Mesothelial cell of epicardium (in vitro differentiated cells): Measurements from ENCODE around the gene AIF1L. TPM values are rescaled to one million over a fixed set of nuclear protein-coding genes. Genes with fewer than 3 reads are reported as not detected.

Source experiments
- DNase-seq, 2 experiments: peaks; one replicate each; pipeline ENCODE4 v3.0.0; 2021; ENCODE audit warnings: low spot score in 2 of 2; ENCODE audit not compliant: unreplicated experiment in 2 of 2
- H3K27ac Mint-ChIP-seq: 2 replicates; pipeline ENCODE4 v1.8.0; 2021; ENCODE audit warnings: mixed read lengths
- H3K27me3 Mint-ChIP-seq: 2 replicates; pipeline ENCODE4 v1.8.0; 2021; ENCODE audit warnings: low read depth, mixed read lengths
- H3K36me3 Mint-ChIP-seq: 2 replicates; pipeline ENCODE4 v1.8.0; 2021; ENCODE audit warnings: mixed read lengths
- H3K4me1 Mint-ChIP-seq: 2 replicates; pipeline ENCODE4 v1.8.0; 2021; ENCODE audit warnings: mixed read lengths
- H3K4me3 Mint-ChIP-seq: 2 replicates; pipeline ENCODE4 v1.8.0; 2021; ENCODE audit warnings: mild to moderate bottlenecking, moderate library complexity, mixed read lengths
- H3K9me3 Mint-ChIP-seq: 2 replicates; pipeline ENCODE4 v1.8.0; 2021; ENCODE audit warnings: mixed read lengths
- CTCF ChIP-seq: fragments of 200-600 bp; sonication (generic); IDR thresholded peaks from one replicate; pipeline ENCODE4 v1.5.0; 2021; ENCODE audit warnings: antibody characterized with exemption; ENCODE audit not compliant: unreplicated experiment
- total RNA-seq: library from RNA; stranded (reverse); gene quantifications from 3 replicates; pipeline ENCODE4 v1.2.1, GENCODE V29; 2021

Gene AIF1L
- total RNA-seq, 1 donor from 2014 or later, result 23.1 TPM

GRCh38 chr9:131050831-131051230, 45.5 kb upstream of the AIF1L start:
- Mint-ChIP-seq H3K27ac (no peak overlapping the region), H3K4me3 (no peak overlapping the region), H3K27me3 (no peaks in the 10 kb centered on the region), H3K4me1 (no peaks in the 10 kb centered on the region), H3K36me3 (no peaks in the 10 kb centered on the region), H3K9me3 (no peaks in the 10 kb centered on the region)
- TF ChIP-seq CTCF, result no peak
- no peak for DNase-seq

GRCh38 chr9:131051592-131052517, 44.5 kb upstream of the AIF1L start:
- no peaks in the 10 kb centered on the region for H3K27me3 Mint-ChIP-seq
- no peaks in the 10 kb centered on the region for H3K4me1 Mint-ChIP-seq
- TF ChIP-seq CTCF, result no peak
- no peak for DNase-seq
- H3K4me3 Mint-ChIP-seq, result no peak overlapping the region
- H3K9me3 Mint-ChIP-seq, result no peaks in the 10 kb centered on the region
- H3K36me3 Mint-ChIP-seq, result no peaks in the 10 kb centered on the region
- no peak overlapping the region for H3K27ac Mint-ChIP-seq

GRCh38 chr9:131053896-131054295, 42.4 kb upstream of the AIF1L start:
- Mint-ChIP-seq H3K27me3 (no peaks in the 10 kb centered on the region), H3K36me3 (no peaks in the 10 kb centered on the region), H3K9me3 (no peaks in the 10 kb centered on the region), H3K4me1 (no peaks in the 10 kb centered on the region), H3K4me3 (no peak overlapping the region), H3K27ac (no peak overlapping the region)
- TF ChIP-seq CTCF, result no peak
- no peak for DNase-seq

GRCh38 chr9:131056781-131057506, 39.4 kb upstream of the AIF1L start:
- Mint-ChIP-seq H3K27ac (no peak overlapping the region), H3K4me1 (no peaks in the 10 kb centered on the region), H3K27me3 (no peaks in the 10 kb centered on the region), H3K36me3 (no peaks in the 10 kb centered on the region), H3K4me3 (no peak overlapping the region), H3K9me3 (no peaks in the 10 kb centered on the region)
- TF ChIP-seq CTCF, result no peak
- no peak for DNase-seq

- Mint-ChIP-seq H3K27me3 (no peaks in the 10 kb centered on the region), H3K4me1 (no peaks in the 10 kb centered on the region), H3K4me3 (no peak overlapping the region), H3K36me3 (no peaks in the 10 kb centered on the region), H3K9me3 (no peaks in the 10 kb centered on the region), H3K27ac (no peak overlapping the region)
- no peak for TF ChIP-seq CTCF
- DNase-seq, result no peak
Observed at GRCh38 chr9:131060900-131061630, 35.3 kb upstream of the AIF1L start.
